Astrocyte (in vitro differentiated cells and primary cell): ENCODE data around the gene MEGF6. TPM values are rescaled to one million over a fixed set of nuclear protein-coding genes. Genes with fewer than 3 reads are reported as not detected.

Experiments
- DNase-seq: peaks from one replicate; pipeline ENCODE4 v3.0.0-alpha.2; 2010; ENCODE audit warnings: low read depth
- FAIRE-seq: peaks from 2 replicates; lab custom pipeline; 2011; peaks lifted over from hg19 to GRCh38; lab: Jason Lieb, UNC
- H2AFZ ChIP-seq: 2 replicates; pipeline ENCODE4 v1.6.0; 2012; ENCODE audit warnings: low read depth, low read length, inconsistent platforms
- H3K27ac ChIP-seq: 2 replicates; pipeline ENCODE4 v1.5.1; 2011; ENCODE audit warnings: low read depth, low read length, inconsistent platforms
- H3K27me3 ChIP-seq: 2 replicates; pipeline ENCODE4 v1.6.0; 2011; ENCODE audit warnings: low read length, inconsistent platforms; ENCODE audit not compliant: insufficient read depth
- H3K36me3 ChIP-seq: 2 replicates; pipeline ENCODE4 v1.5.1; 2011; ENCODE audit warnings: low read length, inconsistent platforms; ENCODE audit not compliant: insufficient read depth
- H3K4me1 ChIP-seq: 2 replicates; pipeline ENCODE4 v1.5.1; 2011; ENCODE audit warnings: low read length, inconsistent platforms; ENCODE audit not compliant: insufficient read depth
- H3K4me2 ChIP-seq: 2 replicates; pipeline ENCODE4 v1.6.0; 2012; ENCODE audit warnings: low read length, inconsistent platforms
- H3K4me3 ChIP-seq: 2 replicates; pipeline ENCODE4 v1.5.1; 2011; ENCODE audit warnings: low read depth, mild to moderate bottlenecking, low read length, inconsistent platforms; ENCODE audit not compliant: insufficient read depth
- H3K79me2 ChIP-seq: 2 replicates; pipeline ENCODE4 v1.6.0; 2012; ENCODE audit warnings: mild to moderate bottlenecking, low read length, inconsistent platforms; ENCODE audit not compliant: insufficient read depth
- H3K9ac ChIP-seq: 2 replicates; pipeline ENCODE4 v1.6.0; 2012; ENCODE audit warnings: mild to moderate bottlenecking, low read length, inconsistent platforms
- H3K9me3 ChIP-seq: 2 replicates; pipeline ENCODE4 v1.5.1; 2012; ENCODE audit warnings: low read depth, mild to moderate bottlenecking, low read length, inconsistent platforms; ENCODE audit not compliant: insufficient read depth
- H4K20me1 ChIP-seq: 2 replicates; pipeline ENCODE4 v1.6.0; 2012; ENCODE audit warnings: low read length, inconsistent platforms; ENCODE audit not compliant: insufficient read depth
- H3K27ac Mint-ChIP-seq: one replicate; pipeline ENCODE4 v1.8.0; 2021; ENCODE audit warnings: mild to moderate bottlenecking, mixed read lengths; ENCODE audit not compliant: unreplicated experiment
- H3K27me3 Mint-ChIP-seq: one replicate; pipeline ENCODE4 v1.8.0; 2021; ENCODE audit warnings: low read depth, mixed read lengths; ENCODE audit not compliant: unreplicated experiment
- H3K36me3 Mint-ChIP-seq: one replicate; pipeline ENCODE4 v1.8.0; 2021; ENCODE audit warnings: low read depth, mixed read lengths; ENCODE audit not compliant: unreplicated experiment
- H3K4me1 Mint-ChIP-seq: one replicate; pipeline ENCODE4 v1.8.0; 2021; ENCODE audit warnings: low read depth, mixed read lengths; ENCODE audit not compliant: unreplicated experiment
- H3K4me3 Mint-ChIP-seq: one replicate; pipeline ENCODE4 v1.8.0; 2021; ENCODE audit warnings: mild to moderate bottlenecking, moderate library complexity, mixed read lengths; ENCODE audit not compliant: unreplicated experiment
- H3K9me3 Mint-ChIP-seq: one replicate; pipeline ENCODE4 v1.8.0; 2021; ENCODE audit warnings: mild to moderate bottlenecking, mixed read lengths; ENCODE audit not compliant: unreplicated experiment
- CTCF ChIP-seq: IDR thresholded peaks from 2 replicates; pipeline ENCODE4 v1.5.1; 2011; ENCODE audit warnings: low read depth, mild to moderate bottlenecking, inconsistent platforms, low read length, moderate library complexity; ENCODE audit not compliant: insufficient read depth
- EZH2 ChIP-seq: IDR thresholded peaks from 2 replicates; pipeline ENCODE4 v1.6.1; 2012; ENCODE audit warnings: mild to moderate bottlenecking, low read length, inconsistent platforms; ENCODE audit not compliant: insufficient read depth
- total RNA-seq: library from RNA; stranded (reverse); gene quantifications from 2 replicates; pipeline ENCODE4 v1.2.1, GENCODE V29; 2021

Gene MEGF6
- total RNA-seq, 1 donor from 2014 or later = 14.8 TPM

GRCh38 chr1:3454811-3455618, 156.3 kb downstream of the MEGF6 start:
- Histone ChIP-seq H3K9ac (no peak overlapping the region), H3K27ac (no peak overlapping the region), H3K4me3 (no peak overlapping the region), H2AFZ (no peak overlapping the region), H3K4me1 (peaks cover 3% of the 10 kb centered on the region), H3K9me3 (no peaks in the 10 kb centered on the region), H3K36me3 (no peaks in the 10 kb centered on the region), H3K79me2 (no peaks in the 10 kb centered on the region), H4K20me1 (no peaks in the 10 kb centered on the region), H3K4me2 (peak overlapping the region; percentile 69), H3K27me3 (peaks cover 21% of the 10 kb centered on the region)
- Mint-ChIP-seq H3K4me1 (peaks cover 10% of the 10 kb centered on the region), H3K27ac (no peak overlapping the region), H3K9me3 (no peaks in the 10 kb centered on the region), H3K27me3 (peaks cover 14% of the 10 kb centered on the region), H3K36me3 (peaks cover 2% of the 10 kb centered on the region), H3K4me3 (peak overlapping the region; percentile 73)
- TF ChIP-seq EZH2 (peak; percentile 48), CTCF (no peak)
- no peak for DNase-seq
- no peak for FAIRE-seq

GRCh38 chr1:3453891-3454810, 157.2 kb downstream of the MEGF6 start, which contains the start of gene ARHGEF16:
Gene ARHGEF16, plus strand, starts transcription at chr1:3454665. Its CDS starts 8,420 bp downstream, at chr1:3463085.
- H3K4me2 ChIP-seq = peak within 1 kb of the TSS; percentile 69
- H3K27ac Mint-ChIP-seq = no peak within 1 kb of the TSS

More at GRCh38 chr1:3453891-3454810, 157.2 kb downstream of the MEGF6 start, which contains the start of gene ARHGEF16:
- peak within 1 kb of the TSS; percentile 73 for H3K4me3 Mint-ChIP-seq
- H3K79me2 ChIP-seq = no peaks in the 10 kb centered on the region
- TF ChIP-seq CTCF (no peak), EZH2 (no peak)
- H3K27ac ChIP-seq = no peak within 1 kb of the TSS
- H3K27me3 ChIP-seq = peaks cover 25% of the 10 kb centered on the region
- peaks cover 7% of the 10 kb centered on the region for H3K4me1 Mint-ChIP-seq
- peaks cover 3% of the 10 kb centered on the region for H3K4me1 ChIP-seq
- no peaks in the 10 kb centered on the region for H3K9me3 Mint-ChIP-seq
- no peaks in the 10 kb centered on the region for H3K9me3 ChIP-seq
- H3K36me3 Mint-ChIP-seq = peaks cover 2% of the 10 kb centered on the region
- no peak within 1 kb of the TSS for H2AFZ ChIP-seq
- peaks cover 18% of the 10 kb centered on the region for H3K27me3 Mint-ChIP-seq
- DNase-seq (no peak), FAIRE-seq (no peak)
- H4K20me1 ChIP-seq = no peaks in the 10 kb centered on the region
- no peak within 1 kb of the TSS for H3K9ac ChIP-seq
- no peaks in the 10 kb centered on the region for H3K36me3 ChIP-seq
- no peak within 1 kb of the TSS for H3K4me3 ChIP-seq
